Osteoblast (primary cell): ENCODE results near the gene SLC35B1. TPM values are rescaled to one million over a fixed set of nuclear protein-coding genes. Genes with fewer than 3 reads are reported as not detected.
A peak's percentile ranks its signal among the peaks of the same experiment; 100 is the strongest.

Experiments
- DNase-seq: peaks from one replicate; pipeline ENCODE4 v3.0.0; 2011; ENCODE audit warnings: low spot score, mixed read lengths; ENCODE audit not compliant: insufficient read length; ENCODE audit errors: missing footprints
- H2AFZ ChIP-seq: 2 replicates; pipeline ENCODE4 v1.6.0; 2011; ENCODE audit warnings: mild to moderate bottlenecking, low read length
- H3K27ac ChIP-seq: 2 replicates; pipeline ENCODE4 v1.5.1; 2011; ENCODE audit warnings: mild to moderate bottlenecking, low read depth, low read length, moderate library complexity
- H3K27me3 ChIP-seq: 2 replicates; pipeline ENCODE4 v1.6.0; 2012; ENCODE audit warnings: mild to moderate bottlenecking, control low read depth, inconsistent platforms, low read length, moderate library complexity; ENCODE audit not compliant: insufficient read depth
- H3K36me3 ChIP-seq: 2 replicates; pipeline ENCODE4 v1.5.1; 2011; ENCODE audit warnings: mild to moderate bottlenecking, low read length, control low read depth, moderate library complexity; ENCODE audit not compliant: insufficient read depth
- H3K4me1 ChIP-seq: 2 replicates; pipeline ENCODE4 v1.5.1; 2011; ENCODE audit warnings: mild to moderate bottlenecking, low read length, control low read depth, moderate library complexity; ENCODE audit not compliant: insufficient read depth
- H3K4me2 ChIP-seq: 2 replicates; pipeline ENCODE4 v1.6.0; 2011; ENCODE audit warnings: mild to moderate bottlenecking, low read length; ENCODE audit not compliant: insufficient read depth
- H3K4me3 ChIP-seq: fragments of 200-600 bp; sonication (generic); 3 replicates; pipeline ENCODE4 v1.5.1; 2012; ENCODE audit warnings: mild to moderate bottlenecking, low read length, inconsistent platforms; ENCODE audit not compliant: insufficient read depth
- H3K79me2 ChIP-seq: 2 replicates; pipeline ENCODE4 v1.6.0; 2012; ENCODE audit warnings: mild to moderate bottlenecking, low read length, control low read depth, inconsistent platforms; ENCODE audit not compliant: insufficient read depth
- H3K9me3 ChIP-seq: 2 replicates; pipeline ENCODE4 v1.5.1; 2011; ENCODE audit warnings: low read depth, low read length, control low read depth
- H4K20me1 ChIP-seq: 2 replicates; pipeline ENCODE4 v1.6.0; 2012; ENCODE audit warnings: mild to moderate bottlenecking, low read length, control low read depth; ENCODE audit not compliant: insufficient read depth
- total RNA-seq: library from RNA; depleted of rRNA; stranded (reverse); fragments of >200 nt; gene quantifications from 2 replicates; pipeline ENCODE4 v1.2.3, GENCODE V29; 2012
- TF ChIP-seq, protein P1 (sequence below): IDR thresholded peaks from 2 replicates; pipeline ENCODE4 v1.5.1; 2011; ENCODE audit warnings: mild to moderate bottlenecking, low read depth, low read length, moderate library complexity; ENCODE audit errors: extremely low read depth

The SLC35B1 gene, protein sequence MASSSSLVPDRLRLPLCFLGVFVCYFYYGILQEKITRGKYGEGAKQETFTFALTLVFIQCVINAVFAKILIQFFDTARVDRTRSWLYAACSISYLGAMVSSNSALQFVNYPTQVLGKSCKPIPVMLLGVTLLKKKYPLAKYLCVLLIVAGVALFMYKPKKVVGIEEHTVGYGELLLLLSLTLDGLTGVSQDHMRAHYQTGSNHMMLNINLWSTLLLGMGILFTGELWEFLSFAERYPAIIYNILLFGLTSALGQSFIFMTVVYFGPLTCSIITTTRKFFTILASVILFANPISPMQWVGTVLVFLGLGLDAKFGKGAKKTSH
- 43.6 and 48.1 TPM in 2 replicates for total RNA-seq

DNA sequence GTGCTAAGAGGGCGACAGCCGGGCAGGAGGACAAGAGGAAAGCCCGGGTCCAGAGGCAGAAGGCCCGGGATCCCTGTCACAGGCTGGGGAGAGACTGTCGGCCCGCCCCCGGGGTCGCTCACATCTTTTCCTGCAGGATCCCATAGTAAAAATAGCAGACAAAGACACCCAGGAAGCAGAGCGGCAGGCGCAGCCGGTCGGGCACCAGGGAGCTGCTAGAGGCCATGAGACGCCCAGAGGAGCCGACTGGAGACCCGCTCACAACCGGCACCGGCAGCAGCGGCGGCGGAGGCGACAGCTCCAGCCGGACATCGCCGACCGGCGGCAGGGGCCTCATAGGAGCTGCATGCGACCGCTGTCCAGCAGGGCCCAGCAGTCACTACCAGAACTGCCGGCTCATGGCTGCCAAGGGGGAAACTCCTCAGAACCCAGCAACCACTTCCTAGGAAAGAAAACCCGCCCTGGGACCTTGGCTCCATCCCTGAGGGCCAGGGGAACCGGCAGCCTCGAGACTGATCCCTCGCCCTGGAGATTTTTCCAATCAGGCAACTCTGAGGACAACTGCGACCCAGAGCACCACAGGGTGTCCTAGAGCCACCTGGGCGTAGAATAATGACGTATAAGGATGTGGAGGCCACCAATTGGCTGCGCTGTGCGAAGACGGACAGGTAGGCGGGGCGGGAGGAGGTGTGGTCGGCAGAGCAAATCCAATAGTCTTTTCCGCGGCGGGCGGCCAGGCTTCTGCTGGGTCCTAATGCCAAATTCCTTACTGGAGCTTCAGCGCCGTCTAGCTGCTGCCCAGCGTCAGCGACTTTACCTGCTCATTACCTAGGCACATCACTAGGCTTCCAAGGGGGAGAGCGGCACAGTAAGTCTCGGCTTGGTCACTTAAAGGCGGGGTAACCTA, at the start of gene SLC35B1:
SLC35B1 (minus strand) TSS at position 357 of the 907 bp plus-strand sequence; CDS start at position 226, 131 bp downstream.
- Histone ChIP-seq H4K20me1 (peaks cover 2% of the 10 kb centered on the region), H3K4me1 (peaks cover 18% of the 10 kb centered on the region), H3K4me2 (peak within 1 kb of the TSS; percentile 92), H3K27me3 (no peaks in the 10 kb centered on the region), H3K9me3 (no peaks in the 10 kb centered on the region), H2AFZ (peak within 1 kb of the TSS; percentile 95), H3K4me3 (peak within 1 kb of the TSS; percentile 91), H3K79me2 (peaks cover 22% of the 10 kb centered on the region), H3K36me3 (peaks cover 30% of the 10 kb centered on the region), H3K27ac (peak within 1 kb of the TSS; percentile 99)
- DNase-seq, result peak; percentile 98
- TF ChIP-seq, protein P1, sequence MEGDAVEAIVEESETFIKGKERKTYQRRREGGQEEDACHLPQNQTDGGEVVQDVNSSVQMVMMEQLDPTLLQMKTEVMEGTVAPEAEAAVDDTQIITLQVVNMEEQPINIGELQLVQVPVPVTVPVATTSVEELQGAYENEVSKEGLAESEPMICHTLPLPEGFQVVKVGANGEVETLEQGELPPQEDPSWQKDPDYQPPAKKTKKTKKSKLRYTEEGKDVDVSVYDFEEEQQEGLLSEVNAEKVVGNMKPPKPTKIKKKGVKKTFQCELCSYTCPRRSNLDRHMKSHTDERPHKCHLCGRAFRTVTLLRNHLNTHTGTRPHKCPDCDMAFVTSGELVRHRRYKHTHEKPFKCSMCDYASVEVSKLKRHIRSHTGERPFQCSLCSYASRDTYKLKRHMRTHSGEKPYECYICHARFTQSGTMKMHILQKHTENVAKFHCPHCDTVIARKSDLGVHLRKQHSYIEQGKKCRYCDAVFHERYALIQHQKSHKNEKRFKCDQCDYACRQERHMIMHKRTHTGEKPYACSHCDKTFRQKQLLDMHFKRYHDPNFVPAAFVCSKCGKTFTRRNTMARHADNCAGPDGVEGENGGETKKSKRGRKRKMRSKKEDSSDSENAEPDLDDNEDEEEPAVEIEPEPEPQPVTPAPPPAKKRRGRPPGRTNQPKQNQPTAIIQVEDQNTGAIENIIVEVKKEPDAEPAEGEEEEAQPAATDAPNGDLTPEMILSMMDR, result peak; percentile 91

DNA sequence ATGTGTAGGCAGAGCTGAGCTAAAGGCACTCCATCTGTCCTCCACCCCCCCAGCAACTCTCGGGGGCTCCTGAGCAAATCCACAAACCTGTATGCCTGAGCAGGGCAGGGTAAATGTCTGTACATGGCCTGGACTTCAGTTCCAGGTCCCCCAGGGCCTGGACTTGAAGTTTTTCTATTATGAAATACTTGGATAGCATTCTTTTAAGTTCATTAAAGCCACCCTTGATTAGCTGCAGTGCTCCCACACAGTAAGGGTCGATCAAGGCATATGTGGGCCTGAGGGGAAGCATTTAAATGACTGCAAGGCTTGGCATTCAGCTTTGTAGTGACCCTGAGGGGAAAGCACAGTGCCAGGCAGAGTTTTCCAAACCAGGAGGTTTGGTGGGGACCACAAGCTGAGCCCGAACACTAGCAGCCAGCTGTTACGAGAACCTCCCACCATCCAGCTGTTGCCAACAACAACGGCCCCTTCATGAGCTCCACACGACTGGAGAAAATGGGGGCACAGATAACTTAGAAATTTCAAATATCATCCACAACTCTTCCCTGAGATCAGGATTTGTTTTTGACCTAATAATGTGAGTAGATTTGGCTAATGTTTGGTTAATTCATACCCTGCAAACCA, 49.5 kb upstream of the SLC35B1 start:
- Histone ChIP-seq H3K4me2 (no peak overlapping the region), H3K4me3 (no peak overlapping the region), H3K27ac (no peak overlapping the region), H3K9me3 (no peaks in the 10 kb centered on the region), H3K79me2 (peaks cover 6% of the 10 kb centered on the region), H3K4me1 (peaks cover 3% of the 10 kb centered on the region), H4K20me1 (peaks cover 5% of the 10 kb centered on the region), H3K27me3 (peaks cover 5% of the 10 kb centered on the region), H2AFZ (no peak overlapping the region), H3K36me3 (no peaks in the 10 kb centered on the region)
- DNase-seq, result no peak
- TF ChIP-seq, protein P1, result no peak

DNA sequence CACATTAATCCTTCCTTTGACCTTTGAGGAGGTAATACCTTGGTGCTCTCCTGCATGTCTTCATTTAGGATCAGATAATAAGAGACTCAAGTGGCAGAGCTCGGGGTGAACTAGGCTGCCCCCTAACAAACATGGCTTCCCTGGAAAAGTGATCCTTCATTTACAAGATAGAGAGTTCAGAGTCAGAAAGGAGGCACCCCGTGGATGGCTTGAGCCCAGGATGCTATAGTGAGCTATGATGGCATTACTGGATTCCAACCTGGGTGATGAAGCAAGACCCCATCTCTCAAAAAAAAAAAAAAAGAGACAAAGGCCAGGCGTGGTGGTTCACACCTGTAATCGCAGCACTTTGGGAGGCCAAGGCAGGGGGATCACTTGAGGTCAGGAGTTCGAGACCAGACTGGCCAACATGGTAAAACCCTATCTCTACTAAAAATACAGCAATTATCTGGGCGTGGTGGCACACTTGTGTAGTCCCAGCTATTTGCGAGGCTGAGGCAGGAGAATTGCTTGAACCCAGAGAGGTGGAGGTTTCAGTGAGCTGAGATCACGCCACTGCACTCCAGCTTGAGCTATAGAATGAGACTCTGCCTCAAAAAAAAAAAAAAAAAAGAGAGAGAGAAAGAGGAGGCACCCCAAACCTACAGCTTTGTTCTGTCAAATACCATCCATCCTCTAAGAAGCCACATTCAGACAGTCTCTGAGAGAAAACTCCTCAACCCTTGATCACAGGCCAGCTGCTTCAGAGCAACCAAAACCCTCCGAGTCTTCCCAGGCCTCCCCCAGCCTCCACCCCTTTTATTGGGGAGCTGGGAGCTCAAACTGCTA, 48.8 kb upstream of the SLC35B1 start:
- H3K4me2 ChIP-seq, result no peak overlapping the region
- H3K27ac ChIP-seq, result no peak overlapping the region
- no peak overlapping the region for H2AFZ ChIP-seq
- H4K20me1 ChIP-seq, result peaks cover 4% of the 10 kb centered on the region
- TF ChIP-seq, protein P1, result no peak
- DNase-seq, result no peak
- no peaks in the 10 kb centered on the region for H3K9me3 ChIP-seq
- H3K4me1 ChIP-seq, result no peaks in the 10 kb centered on the region
- no peaks in the 10 kb centered on the region for H3K27me3 ChIP-seq
- H3K79me2 ChIP-seq, result peaks cover 6% of the 10 kb centered on the region
- no peak overlapping the region for H3K4me3 ChIP-seq
- H3K36me3 ChIP-seq, result no peaks in the 10 kb centered on the region
